T-cell (primary cell): ENCODE measurements around the gene LRATD1. TPM values are rescaled to one million over a fixed set of nuclear protein-coding genes. Genes with fewer than 3 reads are reported as not detected.

Source experiments
- ATAC-seq, 4 experiments: fragments of 200-7000 bp in 3 of 4; fragments of 150-1000 bp in 1 of 4; cut with Tn5 transposase; replicated peaks in 1 of 4; 1 replicate in 3 of 4; 2 replicates in 1 of 4; pipeline ENCODE4 v1.10.0; 2021; ENCODE audit warnings: moderate library complexity in 3 of 4, mild to moderate bottlenecking in 2 of 4, moderate number of reproducible peaks in 1 of 4
- CTCF ChIA-PET, 2 donors: fragments of 300-600 bp; sonication (Branson Sonifier 250); formaldehyde crosslinking; loops; one replicate each; lab custom pipeline; 2022; ENCODE audit warnings: antibody characterized with exemption in 2 of 2; lab: Charles Lee
- POLR2A ChIA-PET, 2 donors: fragments of 300-600 bp; sonication (Branson Sonifier 250); formaldehyde crosslinking; loops; one replicate each; lab custom pipeline; 2022; ENCODE audit warnings: antibody characterized with exemption in 2 of 2; lab: Charles Lee
- DNase-seq, 35 experiments: peaks; one replicate each; pipeline versions ENCODE4 v3.0.0 to v3.0.0-alpha.2; 2013 to 2023
- H3K27ac ChIP-seq: one replicate; pipeline ENCODE4 v1.5.1; 2013; ENCODE audit warnings: low read length
- H3K27me3 ChIP-seq, 2 experiments: replicated peaks in 1 of 2; 1 replicate in 1 of 2; 2 replicates in 1 of 2; pipeline versions ENCODE4 v1.6.1 to v1.7.0; 2013; ENCODE audit warnings: low read length in 1 of 2, mixed read lengths in 1 of 2; ENCODE audit not compliant: control insufficient read depth in 2 of 2, insufficient read depth in 2 of 2; ENCODE audit errors: extremely low read depth in 1 of 2
- H3K36me3 ChIP-seq, 2 donors: 1 replicate in 1 of 2; 2 replicates in 1 of 2; pipeline versions ENCODE4 v1.6.1 to v1.7.0; 2013; ENCODE audit warnings: low read length in 1 of 2; ENCODE audit not compliant: control insufficient read depth in 2 of 2, insufficient read depth in 1 of 2; ENCODE audit errors: extremely low read depth in 1 of 2
- H3K4me1 ChIP-seq, 2 experiments: 1 replicate in 1 of 2; 2 replicates in 1 of 2; pipeline versions ENCODE4 v1.6.1 to v1.7.0; 2013; ENCODE audit warnings: low read length in 2 of 2, mixed read lengths in 1 of 2; ENCODE audit not compliant: insufficient read depth in 2 of 2, control insufficient read depth in 1 of 2; ENCODE audit errors: extremely low read depth in 1 of 2
- H3K4me3 ChIP-seq, 2 donors: 1 replicate in 1 of 2; 2 replicates in 1 of 2; pipeline versions ENCODE4 v1.5.1 to v1.7.0; 2013; ENCODE audit warnings: mild to moderate bottlenecking in 2 of 2, low read length in 1 of 2, moderate library complexity in 1 of 2; ENCODE audit not compliant: control insufficient read depth in 1 of 2; ENCODE audit errors: extremely low read depth in 1 of 2
- H3K9me3 ChIP-seq: 2 replicates; pipeline ENCODE4 v1.7.0; 2013
- H3K27ac Mint-ChIP-seq, 2 donors: one replicate each; pipeline ENCODE4 v1.8.0; 2020 to 2021; ENCODE audit warnings: mild to moderate bottlenecking in 2 of 2, mixed read lengths in 2 of 2
- H3K27me3 Mint-ChIP-seq, 2 donors: one replicate each; pipeline ENCODE4 v1.8.0; 2021 to 2022; ENCODE audit warnings: mixed read lengths in 2 of 2
- H3K36me3 Mint-ChIP-seq: one replicate; pipeline ENCODE4 v1.8.0; 2021; ENCODE audit warnings: mixed read lengths
- H3K4me1 Mint-ChIP-seq, 3 donors: one replicate each; pipeline ENCODE4 v1.8.0; 2020 to 2022; ENCODE audit warnings: mixed read lengths in 3 of 3, mild to moderate bottlenecking in 1 of 3
- H3K4me3 Mint-ChIP-seq, 3 donors: one replicate each; pipeline ENCODE4 v1.8.0; 2020 to 2022; ENCODE audit warnings: mild to moderate bottlenecking in 3 of 3, mixed read lengths in 3 of 3, moderate library complexity in 3 of 3
- H3K9me3 Mint-ChIP-seq, 3 donors: one replicate each; pipeline ENCODE4 v1.8.0; 2020 to 2022; ENCODE audit warnings: mixed read lengths in 3 of 3
- WGBS: methylation state at CpG from one replicate; pipeline ENCODE4 v1.1.5; 2013; ENCODE audit warnings: missing lambda C conversion rate; ENCODE audit not compliant: insufficient coverage; 5-methylcytosine and 5-hydroxymethylcytosine counted together
- total RNA-seq, 35 experiments: library from RNA in 6 of 35; stranded (reverse) in 6 of 35; fragments of 120-200 nt in 1 of 35; gene quantifications; one replicate each; pipeline versions ENCODE4 v1.2.1 to v1.2.4 and lab custom pipeline; 2013 to 2026

LRATD1 gene
- total RNA-seq, 5 donors from 2014 or later (not counting 1 experiment from before 2014, with no cell fraction given), result 0.06 to 0.19 TPM; not detected in 3

DNA sequence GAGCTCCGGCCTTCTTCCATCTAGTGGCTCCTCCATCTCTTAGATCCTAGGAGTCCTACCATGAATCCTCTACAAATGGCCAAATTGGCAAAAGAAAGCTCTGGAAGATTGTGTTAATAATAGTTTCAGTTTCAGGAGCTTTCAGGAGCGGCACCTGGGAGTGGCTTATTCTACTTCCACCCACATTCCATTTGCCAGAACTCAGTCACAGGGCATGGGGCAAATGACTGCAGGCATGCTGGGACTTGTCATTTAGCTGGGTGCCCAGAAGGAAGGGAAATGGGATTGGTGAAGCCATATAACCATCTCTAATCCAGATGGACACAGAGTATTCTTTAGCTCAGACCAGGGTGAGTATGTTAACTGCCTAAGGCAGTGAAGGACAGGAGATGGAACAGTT lies 3.6 kb upstream of the LRATD1 start:
- Histone ChIP-seq H3K27ac (no peak overlapping the region), H3K36me3 (no peaks in the 10 kb centered on the region), H3K4me1 (no peaks in the 10 kb centered on the region), H3K9me3 (no peaks in the 10 kb centered on the region), H3K27me3 (peaks cover 9 to 18% of the 10 kb centered on the region in 2 experiments), H3K4me3 (no peak overlapping the region)
- Mint-ChIP-seq H3K4me3 (no peak overlapping the region), H3K9me3 (no peaks in the 10 kb centered on the region), H3K27me3 (peaks cover 29 to 33% of the 10 kb centered on the region in 2 donors), H3K4me1 (no peaks in the 10 kb centered on the region), H3K36me3 (no peaks in the 10 kb centered on the region), H3K27ac (no peak overlapping the region)
- ATAC-seq, result no peak
- DNase-seq, result no peak
- ChIA-PET POLR2A (no interaction called here), CTCF (no interaction called here)
- WGBS, result no CpG with 5 or more reads among the region's 2 CpGs

DNA sequence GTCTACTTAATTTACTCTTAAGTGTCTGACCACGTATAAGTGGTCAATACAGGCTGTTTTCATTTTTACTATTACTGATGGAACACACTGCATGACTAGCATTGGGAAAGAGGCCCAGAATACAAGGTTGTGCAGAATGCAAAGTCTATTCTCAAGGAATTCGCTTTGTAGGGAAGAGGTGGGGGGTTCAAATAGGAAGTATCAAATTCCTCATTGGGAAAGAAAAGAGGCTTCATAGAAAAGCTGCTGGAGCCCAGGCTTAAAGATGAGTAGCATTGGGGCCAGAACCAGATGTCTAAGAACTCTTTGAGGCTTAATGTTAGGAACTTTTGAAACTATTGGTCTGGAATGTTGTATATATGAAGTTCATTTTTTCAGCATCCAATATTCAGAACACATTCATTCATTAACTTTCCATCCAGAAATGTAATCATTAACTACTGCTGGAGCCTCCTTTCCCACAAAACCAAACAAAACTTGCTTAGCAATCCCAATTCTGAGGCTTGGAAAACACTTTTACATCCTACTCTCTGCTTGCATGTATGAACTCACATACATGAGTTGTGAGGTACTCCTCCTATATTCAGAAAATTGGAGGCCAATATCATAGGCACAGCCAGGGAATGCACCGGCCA lies 994 bp upstream of the LRATD1 start:
- Histone ChIP-seq H3K4me1 (peaks cover 0 to 3% of the 10 kb centered on the region in 2 experiments), H3K36me3 (no peaks in the 10 kb centered on the region), H3K9me3 (no peaks in the 10 kb centered on the region), H3K27ac (no peak overlapping the region), H3K4me3 (no peak overlapping the region), H3K27me3 (peaks cover 11 to 35% of the 10 kb centered on the region in 2 experiments)
- DNase-seq, result no peak
- POLR2A ChIA-PET, result no interaction called here
- CTCF ChIA-PET, result no interaction called here
- no peak overlapping the region for H3K4me3 Mint-ChIP-seq
- H3K27me3 Mint-ChIP-seq, result peaks cover 41 to 47% of the 10 kb centered on the region in 2 donors
- H3K27ac Mint-ChIP-seq, result no peak overlapping the region
- no peaks in the 10 kb centered on the region for H3K4me1 Mint-ChIP-seq
- 31% methylated on average over 2 of the region's 3 CpGs for WGBS
- H3K36me3 Mint-ChIP-seq, result no peaks in the 10 kb centered on the region
- ATAC-seq, result no peak
- H3K9me3 Mint-ChIP-seq, result no peaks in the 10 kb centered on the region

DNA sequence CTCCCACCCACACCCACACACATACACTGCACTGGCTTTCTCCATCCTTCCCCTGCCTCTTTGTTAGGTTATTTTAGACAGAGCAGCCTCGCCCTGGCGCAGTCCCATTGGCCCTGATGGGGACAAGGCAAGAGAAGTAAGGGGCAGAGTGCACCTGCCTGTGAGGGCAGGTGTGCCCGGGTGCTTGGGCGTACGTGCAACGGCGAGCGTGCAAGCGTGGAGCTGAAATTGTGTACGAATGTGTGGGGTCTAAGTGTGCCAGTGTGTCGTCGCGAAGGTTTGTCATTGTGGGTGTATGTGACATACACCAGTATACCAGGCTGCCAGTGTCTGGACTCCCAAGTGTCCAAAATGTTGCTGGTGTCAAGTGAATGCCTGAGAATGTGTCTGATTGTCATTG lies 544 bp downstream of the LRATD1 start:
- ChIA-PET POLR2A (no interaction called here), CTCF (no interaction called here)
- WGBS, result 16% methylated on average over 12 of the region's 13 CpGs
- peaks cover 49 to 54% of the 10 kb centered on the region in 2 donors for H3K27me3 Mint-ChIP-seq
- Histone ChIP-seq H3K27ac (no peak overlapping the region), H3K36me3 (no peaks in the 10 kb centered on the region), H3K4me1 (peaks cover 0 to 3% of the 10 kb centered on the region in 2 experiments), H3K9me3 (no peaks in the 10 kb centered on the region), H3K27me3 (peaks cover 15 to 35% of the 10 kb centered on the region in 2 experiments), H3K4me3 (no peak overlapping the region)
- DNase-seq (no peak), ATAC-seq (no peak)
- H3K36me3 Mint-ChIP-seq, result no peaks in the 10 kb centered on the region
- H3K27ac Mint-ChIP-seq, result no peak overlapping the region
- H3K4me1 Mint-ChIP-seq, result no peaks in the 10 kb centered on the region
- H3K9me3 Mint-ChIP-seq, result no peaks in the 10 kb centered on the region
- H3K4me3 Mint-ChIP-seq, result peak overlapping the region in 1 of 3 donors; percentile 14

DNA sequence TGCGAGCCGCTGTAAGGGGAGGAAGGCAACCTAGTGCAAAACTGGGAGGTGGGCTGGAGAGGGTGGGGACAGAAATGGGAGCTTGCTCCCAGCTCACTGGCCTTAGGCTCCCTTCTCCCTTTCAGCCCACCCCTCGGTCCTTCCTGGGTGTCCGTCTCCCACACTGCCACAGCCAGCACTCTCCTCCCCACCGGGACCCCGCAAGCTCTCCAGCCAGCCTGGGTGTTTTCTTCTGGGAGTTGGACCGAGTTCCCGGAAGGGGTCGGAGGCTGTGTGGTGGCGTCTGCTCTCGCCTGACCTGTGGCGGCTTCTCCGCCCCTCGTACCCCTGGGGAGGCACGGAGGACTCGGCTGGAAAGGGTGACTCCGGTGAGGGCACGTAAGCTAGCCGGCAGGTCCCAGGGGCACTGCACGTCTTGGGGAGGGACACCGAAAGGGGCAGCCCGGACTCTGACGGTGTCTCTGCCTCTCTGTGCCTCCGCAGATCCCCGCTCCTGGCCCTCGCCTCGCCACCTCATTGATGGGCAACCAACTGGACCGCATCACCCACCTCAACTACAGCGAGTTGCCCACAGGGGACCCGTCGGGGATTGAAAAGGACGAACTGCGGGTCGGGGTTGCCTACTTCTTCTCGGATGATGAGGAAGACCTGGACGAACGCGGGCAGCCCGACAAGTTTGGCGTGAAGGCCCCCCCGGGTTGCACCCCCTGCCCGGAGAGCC lies 1.1 kb downstream of the LRATD1 start:
- ChIA-PET CTCF (no interaction called here), POLR2A (no interaction called here)
- ATAC-seq (peak in 1 of 4 experiments; percentile 15), DNase-seq (no peak)
- peaks cover 49 to 54% of the 10 kb centered on the region in 2 donors for H3K27me3 Mint-ChIP-seq
- H3K4me1 Mint-ChIP-seq, result no peaks in the 10 kb centered on the region
- H3K4me3 Mint-ChIP-seq, result peak overlapping the region in 1 of 3 donors; percentile 14
- no peaks in the 10 kb centered on the region for H3K36me3 Mint-ChIP-seq
- Histone ChIP-seq H3K4me3 (no peak overlapping the region), H3K36me3 (no peaks in the 10 kb centered on the region), H3K9me3 (no peaks in the 10 kb centered on the region), H3K27ac (no peak overlapping the region), H3K27me3 (peaks cover 15 to 35% of the 10 kb centered on the region in 2 experiments), H3K4me1 (peaks cover 0 to 3% of the 10 kb centered on the region in 2 experiments)
- no peaks in the 10 kb centered on the region for H3K9me3 Mint-ChIP-seq
- H3K27ac Mint-ChIP-seq, result no peak overlapping the region
- 11% methylated on average over 36 of the region's 42 CpGs for WGBS

DNA sequence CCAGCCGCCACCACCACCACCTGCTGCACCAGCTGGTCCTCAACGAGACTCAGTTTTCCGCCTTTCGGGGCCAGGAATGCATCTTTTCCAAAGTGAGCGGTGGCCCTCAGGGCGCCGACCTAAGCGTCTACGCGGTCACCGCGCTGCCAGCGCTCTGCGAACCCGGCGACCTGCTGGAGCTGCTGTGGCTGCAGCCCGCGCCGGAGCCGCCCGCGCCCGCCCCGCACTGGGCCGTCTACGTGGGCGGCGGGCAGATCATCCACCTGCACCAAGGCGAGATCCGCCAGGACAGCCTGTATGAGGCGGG lies 1.6 kb downstream of the LRATD1 start:
- Mint-ChIP-seq H3K9me3 (no peaks in the 10 kb centered on the region), H3K4me3 (no peak overlapping the region), H3K27me3 (peaks cover 49 to 54% of the 10 kb centered on the region in 2 donors), H3K27ac (no peak overlapping the region), H3K4me1 (no peaks in the 10 kb centered on the region), H3K36me3 (no peaks in the 10 kb centered on the region)
- peaks cover 15 to 35% of the 10 kb centered on the region in 2 experiments for H3K27me3 ChIP-seq
- POLR2A ChIA-PET, result no interaction called here
- H3K9me3 ChIP-seq, result no peaks in the 10 kb centered on the region
- H3K4me3 ChIP-seq, result no peak overlapping the region
- H3K27ac ChIP-seq, result no peak overlapping the region
- 16% methylated on average over 31 of the region's 31 CpGs for WGBS
- H3K4me1 ChIP-seq, result peaks cover 0 to 3% of the 10 kb centered on the region in 2 experiments
- H3K36me3 ChIP-seq, result no peaks in the 10 kb centered on the region
- no peak for ATAC-seq
- no peak for DNase-seq
- CTCF ChIA-PET, result no interaction called here

- DNase-seq, result no peak
- Mint-ChIP-seq H3K4me3 (no peak overlapping the region), H3K27me3 (peaks cover 45 to 54% of the 10 kb centered on the region in 2 donors), H3K9me3 (no peaks in the 10 kb centered on the region), H3K36me3 (no peaks in the 10 kb centered on the region), H3K4me1 (no peaks in the 10 kb centered on the region), H3K27ac (no peak overlapping the region)
- ATAC-seq, result peak in 1 of 4 experiments; percentile 27
- H3K27me3 ChIP-seq, result peaks cover 15 to 35% of the 10 kb centered on the region in 2 experiments
- H3K27ac ChIP-seq, result no peak overlapping the region
- no peaks in the 10 kb centered on the region for H3K36me3 ChIP-seq
- WGBS, result 10% methylated on average over 81 of the region's 81 CpGs
- no peak overlapping the region for H3K4me3 ChIP-seq
- H3K9me3 ChIP-seq, result no peaks in the 10 kb centered on the region
- H3K4me1 ChIP-seq, result peaks cover 0 to 3% of the 10 kb centered on the region in 2 experiments
- POLR2A ChIA-PET, result no interaction called here
- CTCF ChIA-PET, result no interaction called here
Measured at GRCh38 chr2:14634489-14635390, 2.2 kb downstream of the LRATD1 start.
